ENCODE results near the gene DCXR. TPM values are rescaled to one million over a fixed set of nuclear protein-coding genes. Genes with fewer than 3 reads are reported as not detected.

DCXR gene
- total RNA-seq, 2 donors from 2014 or later: 114 to 125 TPM

DNA sequence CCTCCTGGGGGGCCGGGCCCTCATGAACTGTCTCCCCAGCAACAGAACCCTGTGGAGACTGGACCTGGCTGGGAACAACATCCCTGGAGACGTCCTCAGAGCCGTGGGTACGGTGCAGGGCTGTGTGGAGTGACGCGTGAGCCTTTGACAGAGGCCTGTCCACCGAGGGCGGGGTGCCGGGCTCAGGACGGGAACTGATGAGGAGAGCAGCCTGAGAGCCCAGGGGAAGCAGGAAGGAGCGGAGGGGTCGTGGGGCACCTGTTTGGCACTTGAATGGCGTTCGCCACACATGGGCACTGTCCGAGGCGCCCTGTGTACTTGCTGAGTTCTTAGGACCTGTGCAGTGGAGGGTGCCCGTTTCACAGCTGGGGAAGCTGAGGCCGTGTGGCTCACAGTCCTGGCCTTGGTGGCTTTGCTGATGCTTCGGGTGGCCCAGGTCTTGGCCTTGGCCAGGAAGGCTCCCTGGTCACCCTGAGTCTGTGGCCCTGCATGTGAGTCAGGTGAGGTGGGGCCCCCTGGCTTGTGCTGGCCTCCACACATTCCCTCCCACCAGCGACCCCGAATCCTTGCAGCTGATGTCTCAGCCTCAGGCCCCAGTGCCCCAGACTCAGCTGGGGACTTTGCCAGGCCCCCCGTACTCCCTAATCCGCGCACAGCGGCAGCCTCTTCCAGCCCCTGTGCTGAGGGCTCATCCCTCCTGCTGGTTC is 11.9 kb downstream of the DCXR start:
- no peak for ATAC-seq (replicated peaks in 1 of 2)
- Mint-ChIP-seq H3K36me3 (ENCODE audit: insufficient read depth in 2 of 2) (peaks cover 0 to 1% of the 10 kb centered on the region in 2 donors), H3K4me1 (ENCODE audit: low read depth) (peaks cover 26% of the 10 kb centered on the region), H3K9me3 (no peaks in the 10 kb centered on the region), H3K27ac (no peak overlapping the region), H3K4me3 (no peak overlapping the region), H3K27me3 (ENCODE audit: low read depth) (no peaks in the 10 kb centered on the region)
- DNase-seq: no peak

DNA sequence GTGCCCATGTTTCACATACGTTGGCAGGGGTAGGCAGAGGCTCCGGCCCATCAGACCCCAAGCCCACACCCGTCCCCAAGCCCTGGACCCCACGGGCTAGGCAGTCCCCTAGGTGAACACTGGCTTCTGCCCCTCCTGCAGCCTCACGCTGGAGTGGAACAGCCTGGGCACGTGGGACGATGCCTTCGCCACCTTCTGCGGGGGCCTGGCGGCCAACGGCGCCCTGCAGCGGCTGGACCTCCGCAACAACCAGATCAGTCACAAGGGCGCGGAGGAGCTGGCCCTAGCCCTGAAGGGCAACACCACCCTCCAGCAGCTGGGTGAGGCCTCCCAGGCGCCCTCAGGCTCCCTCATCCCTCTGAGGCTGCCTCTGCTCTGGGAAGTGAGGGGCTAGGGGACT is 12.6 kb downstream of the DCXR start:
- Mint-ChIP-seq H3K4me1 (ENCODE audit: low read depth) (peaks cover 33% of the 10 kb centered on the region), H3K36me3 (ENCODE audit: insufficient read depth in 2 of 2) (peaks cover 0 to 1% of the 10 kb centered on the region in 2 donors), H3K9me3 (no peaks in the 10 kb centered on the region), H3K27me3 (ENCODE audit: low read depth) (no peaks in the 10 kb centered on the region), H3K27ac (no peak overlapping the region), H3K4me3 (no peak overlapping the region)
- DNase-seq (no peak), ATAC-seq (replicated peaks in 1 of 2) (no peak)

DNA sequence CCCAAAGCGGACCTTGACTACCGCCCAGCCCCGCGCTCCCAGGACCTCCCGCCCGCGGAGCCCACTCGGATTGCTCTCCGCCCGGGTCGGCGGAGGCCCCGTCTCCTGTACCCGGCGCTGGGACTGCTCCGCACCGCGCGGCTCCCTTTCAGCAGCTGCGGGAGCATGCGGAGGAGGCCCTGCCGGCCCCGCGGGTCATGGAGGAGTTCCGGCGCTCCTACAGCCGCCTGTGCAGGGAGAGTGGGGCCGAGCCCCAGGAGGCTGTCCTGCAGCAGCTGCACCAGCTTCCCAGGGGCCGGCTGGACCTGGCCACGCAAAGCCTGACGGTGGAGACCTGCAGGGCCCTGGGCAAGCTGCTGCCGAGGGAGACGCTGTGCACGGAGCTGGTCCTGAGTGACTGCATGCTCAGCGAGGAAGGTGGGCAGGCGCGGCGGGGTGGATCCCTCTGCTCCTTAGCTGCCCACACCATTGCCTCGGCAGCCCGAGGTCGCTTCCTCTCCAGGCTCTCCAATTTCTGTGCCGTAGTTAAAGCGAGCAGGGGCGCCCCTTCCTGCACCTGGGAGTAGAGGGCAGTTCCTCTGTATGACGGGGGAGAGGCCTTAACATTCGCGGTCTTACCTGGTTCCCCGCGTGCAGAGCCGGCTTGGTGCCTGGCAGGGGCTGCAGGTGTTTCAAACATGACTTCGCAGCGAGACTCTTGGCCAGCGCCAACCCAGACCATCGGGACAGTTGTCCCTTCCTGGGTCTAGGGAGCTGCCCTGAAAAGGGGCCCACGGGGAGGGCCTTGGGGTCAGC is 13.9 kb downstream of the DCXR start:
- Mint-ChIP-seq H3K27me3 (ENCODE audit: low read depth) (no peaks in the 10 kb centered on the region), H3K4me3 (peak overlapping the region; percentile 81 to 84), H3K9me3 (no peaks in the 10 kb centered on the region), H3K4me1 (ENCODE audit: low read depth) (peaks cover 28% of the 10 kb centered on the region), H3K27ac (no peak overlapping the region), H3K36me3 (ENCODE audit: insufficient read depth in 2 of 2) (peaks cover 0 to 1% of the 10 kb centered on the region in 2 donors)
- ATAC-seq (replicated peaks in 1 of 2) (peak in 1 of 2 donors; percentile 2), DNase-seq (peak; percentile 33 to 38)

DNA sequence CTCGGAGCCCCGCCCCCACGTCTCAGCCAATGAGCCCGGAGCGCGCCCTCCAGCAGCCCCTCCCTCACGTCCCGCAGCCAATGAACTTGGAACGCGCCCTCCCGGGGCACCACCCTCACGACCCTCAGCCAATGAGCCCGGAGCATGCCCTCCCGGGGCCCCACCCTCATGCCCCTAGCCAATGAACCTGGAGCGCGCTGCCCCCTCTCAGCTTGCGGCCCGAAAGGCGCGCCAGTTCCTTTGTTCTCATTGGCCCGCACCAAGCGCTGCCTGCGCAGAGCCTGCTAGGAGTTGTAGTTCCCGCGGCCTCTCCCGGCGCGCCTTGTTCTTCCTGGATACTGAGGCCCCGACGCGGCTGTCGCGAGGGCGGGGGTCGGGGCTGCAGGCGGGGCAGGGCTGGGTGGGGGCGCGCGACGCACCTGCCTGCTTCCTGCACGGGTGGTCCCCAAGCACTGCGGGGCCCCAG is 14.5 kb downstream of the DCXR start, which contains the start of gene LRRC45:
Gene LRRC45, plus strand, starts transcription at position 325 of the 466 bp plus-strand sequence. CDS start 339 bp downstream, outside the sequence.
- ATAC-seq (replicated peaks in 1 of 2) (peak; percentile 93 to 94), DNase-seq (peak; percentile 100)
- H3K9me3 Mint-ChIP-seq: no peaks in the 10 kb centered on the region
- H3K4me1 Mint-ChIP-seq (ENCODE audit: low read depth): peaks cover 28% of the 10 kb centered on the region
- peaks cover 0 to 1% of the 10 kb centered on the region in 2 donors for H3K36me3 Mint-ChIP-seq (ENCODE audit: insufficient read depth in 2 of 2)
- no peaks in the 10 kb centered on the region for H3K27me3 Mint-ChIP-seq (ENCODE audit: low read depth)
- peak within 1 kb of the TSS; percentile 84 to 89 for H3K4me3 Mint-ChIP-seq
- H3K27ac Mint-ChIP-seq: no peak within 1 kb of the TSS

DNA sequence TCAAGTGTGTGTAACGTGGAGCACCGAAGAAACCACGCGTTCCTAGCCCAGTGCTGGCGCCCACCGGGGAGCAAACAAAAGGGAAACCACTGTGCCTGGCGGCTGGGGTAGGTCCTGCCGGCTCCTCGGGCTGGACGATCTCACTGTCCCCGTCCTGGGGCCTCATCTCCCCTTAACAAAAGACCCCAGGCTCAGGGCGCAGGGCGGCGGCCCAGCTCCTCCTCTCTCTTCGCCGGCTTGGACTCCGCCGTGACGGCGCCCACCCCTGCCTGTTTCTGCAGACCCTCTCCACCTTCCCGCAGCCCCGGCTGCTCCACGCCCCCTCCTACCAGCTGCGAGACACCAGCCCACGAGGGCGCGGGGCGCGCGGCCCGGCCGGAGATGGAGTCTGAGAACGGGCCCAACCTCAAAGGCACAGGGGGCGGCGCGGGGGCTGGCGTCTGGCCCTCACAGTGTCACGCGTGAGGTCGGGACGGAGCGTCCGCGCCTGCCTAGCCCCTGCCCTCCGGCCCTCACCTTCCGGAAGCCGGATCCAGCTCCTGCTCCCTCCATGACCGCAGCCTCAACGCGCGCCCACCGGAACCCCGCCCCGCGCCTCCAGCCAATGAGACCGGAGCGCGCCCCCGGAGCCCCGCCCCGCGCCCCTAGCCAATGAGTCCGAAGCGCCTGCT is 15.1 kb downstream of the DCXR start, which contains the start of gene CENPX:
Gene CENPX, minus strand, starts transcription at position 569 of the 671 bp plus-strand sequence. Its CDS starts 17 bp downstream, at position 552.
- no peak within 1 kb of the TSS for H3K27ac Mint-ChIP-seq
- no peak for DNase-seq
- no peaks in the 10 kb centered on the region for H3K9me3 Mint-ChIP-seq
- ATAC-seq (replicated peaks in 1 of 2): no peak
- peak within 1 kb of the TSS; percentile 84 to 89 for H3K4me3 Mint-ChIP-seq
- peaks cover 28% of the 10 kb centered on the region for H3K4me1 Mint-ChIP-seq (ENCODE audit: low read depth)
- no peaks in the 10 kb centered on the region for H3K27me3 Mint-ChIP-seq (ENCODE audit: low read depth)
- peaks cover 0 to 1% of the 10 kb centered on the region in 2 donors for H3K36me3 Mint-ChIP-seq (ENCODE audit: insufficient read depth in 2 of 2)

DNA sequence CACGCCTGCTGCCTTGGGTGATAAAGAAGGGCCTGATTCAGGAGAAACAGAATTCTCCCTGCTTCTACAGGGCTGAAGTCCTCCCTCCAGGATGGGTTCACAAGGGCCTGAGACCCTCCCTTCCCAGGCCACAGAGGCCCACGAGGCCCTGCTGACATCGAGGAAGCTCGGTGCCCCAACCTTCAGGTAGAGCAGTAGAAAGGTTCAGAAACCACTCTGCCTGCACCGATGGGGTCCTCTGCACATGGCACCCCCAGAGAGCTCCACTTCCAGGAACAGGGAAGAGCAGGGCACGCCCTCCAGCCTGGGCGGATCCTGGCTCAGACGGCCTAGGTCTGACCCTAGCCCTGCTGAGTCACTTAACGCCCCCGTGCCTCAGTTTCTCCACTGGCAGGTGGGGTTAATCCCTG is 15.6 kb downstream of the DCXR start:
- peak overlapping the region; percentile 84 to 89 for H3K4me3 Mint-ChIP-seq

DNA sequence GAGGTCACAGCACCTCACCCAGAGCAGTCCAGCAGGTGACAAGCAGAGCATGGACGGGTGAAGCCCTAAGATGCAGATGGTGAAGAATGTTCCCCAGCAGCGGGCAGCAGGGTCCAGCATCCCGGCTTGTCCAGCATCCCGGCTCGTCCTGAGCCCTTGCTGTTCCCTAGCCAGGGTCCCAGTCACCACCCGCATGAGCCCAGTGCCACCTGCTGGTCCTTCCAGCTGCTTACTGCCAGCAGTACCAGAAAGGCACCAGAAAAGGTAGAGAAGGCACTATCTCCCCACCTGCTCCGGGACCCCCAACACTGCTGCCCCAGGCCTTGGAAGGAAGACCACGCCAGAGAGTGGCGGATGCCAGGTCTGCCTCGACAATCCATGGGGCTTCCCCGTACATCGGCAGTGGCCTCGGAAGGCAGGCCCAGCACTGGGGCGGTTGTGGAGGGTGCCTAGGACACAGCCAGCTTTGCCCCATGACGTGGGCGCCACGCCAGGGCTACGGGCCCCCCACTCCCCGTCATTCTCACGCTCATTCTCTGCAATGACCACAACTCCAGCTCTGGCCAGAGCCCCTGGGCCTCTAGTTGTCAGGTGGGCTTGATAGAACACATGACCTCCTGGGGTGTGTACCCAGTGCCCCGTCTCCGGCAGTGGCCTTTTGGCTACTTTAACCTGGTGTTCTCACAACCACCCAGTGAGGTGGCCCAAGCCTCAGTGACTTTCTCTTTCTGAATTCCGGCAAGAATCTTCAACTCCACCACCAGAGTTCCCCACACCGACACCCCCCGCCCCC is 16.2 kb downstream of the DCXR start:
- H3K9me3 Mint-ChIP-seq: no peaks in the 10 kb centered on the region
- peaks cover 28% of the 10 kb centered on the region for H3K4me1 Mint-ChIP-seq (ENCODE audit: low read depth)
- no peak overlapping the region for H3K27ac Mint-ChIP-seq
- H3K27me3 Mint-ChIP-seq (ENCODE audit: low read depth): no peaks in the 10 kb centered on the region
- DNase-seq (peak; percentile 63 to 74), ATAC-seq (replicated peaks in 1 of 2) (no peak)
- H3K4me3 Mint-ChIP-seq: peak overlapping the region; percentile 84 to 89
- no peaks in the 10 kb centered on the region for H3K36me3 Mint-ChIP-seq (ENCODE audit: insufficient read depth in 2 of 2)

More for the DNA sequence above, 15.6 kb downstream of the DCXR start:
- Mint-ChIP-seq H3K36me3 (ENCODE audit: insufficient read depth in 2 of 2) (peaks cover 0 to under 1% of the 10 kb centered on the region in 2 donors), H3K27ac (no peak overlapping the region), H3K9me3 (no peaks in the 10 kb centered on the region), H3K27me3 (ENCODE audit: low read depth) (no peaks in the 10 kb centered on the region), H3K4me1 (ENCODE audit: low read depth) (peaks cover 28% of the 10 kb centered on the region)
- ATAC-seq (replicated peaks in 1 of 2) (no peak), DNase-seq (no peak)

DNA sequence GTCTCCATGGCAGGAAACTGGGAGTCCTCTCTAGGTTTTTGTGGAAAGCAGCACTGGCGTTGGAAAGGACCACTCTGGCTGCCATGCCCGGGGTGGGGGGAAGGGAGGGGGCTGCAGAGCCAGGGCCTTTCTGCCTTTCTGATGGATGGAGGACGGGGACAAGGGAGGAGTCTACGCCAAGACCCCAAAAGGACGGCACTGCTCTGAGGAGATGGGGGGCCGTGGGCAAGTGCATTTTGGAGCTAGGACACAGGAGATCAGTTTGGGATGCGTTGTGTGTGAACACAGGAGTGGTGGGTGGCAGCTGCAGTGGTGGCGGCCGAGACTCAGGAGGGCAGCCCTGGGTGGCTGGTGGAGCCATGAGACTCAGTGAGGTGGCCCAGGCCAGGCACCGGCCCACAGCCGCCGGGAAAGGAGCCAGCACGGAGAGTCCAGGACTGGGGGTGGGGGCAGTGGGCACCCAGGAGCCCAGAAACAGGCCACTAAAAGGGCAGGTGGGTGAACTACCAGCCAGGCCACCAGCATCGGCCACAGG is 16.9 kb downstream of the DCXR start:
- Mint-ChIP-seq H3K36me3 (ENCODE audit: insufficient read depth in 2 of 2) (no peaks in the 10 kb centered on the region), H3K9me3 (no peaks in the 10 kb centered on the region), H3K4me1 (ENCODE audit: low read depth) (peaks cover 28% of the 10 kb centered on the region), H3K27ac (no peak overlapping the region), H3K27me3 (ENCODE audit: low read depth) (no peaks in the 10 kb centered on the region), H3K4me3 (peak overlapping the region; percentile 84 to 89)
- DNase-seq: no peak
- ATAC-seq (replicated peaks in 1 of 2): no peak

DNA sequence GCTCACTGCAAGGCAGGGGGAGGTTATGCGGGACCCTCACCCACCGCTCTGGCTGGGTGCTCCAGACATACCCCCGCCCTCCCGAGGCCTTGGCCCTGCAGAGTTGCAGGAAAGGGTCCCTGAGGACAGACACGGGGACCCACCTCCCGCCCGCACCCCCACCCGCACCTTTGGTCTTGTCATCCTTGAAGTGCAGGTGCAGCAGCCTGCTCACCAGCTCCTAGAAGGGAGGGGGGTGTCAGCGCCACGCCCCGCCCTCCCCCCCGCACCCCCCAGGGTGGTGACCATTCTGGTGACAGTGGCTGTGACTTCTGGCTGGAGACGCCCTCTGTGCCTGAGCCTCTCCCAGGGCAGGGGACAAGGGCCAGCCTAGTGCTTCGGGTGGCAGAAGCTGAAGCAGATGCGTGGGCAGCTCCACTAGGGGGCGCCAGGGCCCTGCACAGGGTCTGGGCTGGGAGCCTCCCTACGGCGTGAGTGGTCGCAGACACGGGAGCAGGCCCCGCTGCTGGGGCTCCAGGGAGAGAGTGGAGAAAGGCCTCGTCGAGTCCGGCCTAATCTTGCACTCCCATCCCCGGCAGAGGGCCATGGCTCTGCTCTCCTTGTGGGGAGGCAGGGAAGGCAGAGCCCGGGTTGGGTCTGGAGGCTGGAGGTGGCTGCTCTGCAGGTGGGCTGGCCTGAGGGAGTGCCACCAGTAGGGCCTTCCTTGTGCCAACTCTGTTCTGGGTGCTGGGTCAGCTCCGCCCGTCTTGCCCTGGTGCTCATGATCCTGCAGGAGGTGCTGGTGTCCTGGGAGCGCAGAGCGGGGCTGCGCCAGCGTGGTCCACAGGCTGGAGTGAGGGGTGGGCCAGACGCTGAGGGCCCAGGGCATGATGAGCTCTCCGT is 17.6 kb downstream of the DCXR start:
- ATAC-seq (replicated peaks in 1 of 2): no peak

DNA sequence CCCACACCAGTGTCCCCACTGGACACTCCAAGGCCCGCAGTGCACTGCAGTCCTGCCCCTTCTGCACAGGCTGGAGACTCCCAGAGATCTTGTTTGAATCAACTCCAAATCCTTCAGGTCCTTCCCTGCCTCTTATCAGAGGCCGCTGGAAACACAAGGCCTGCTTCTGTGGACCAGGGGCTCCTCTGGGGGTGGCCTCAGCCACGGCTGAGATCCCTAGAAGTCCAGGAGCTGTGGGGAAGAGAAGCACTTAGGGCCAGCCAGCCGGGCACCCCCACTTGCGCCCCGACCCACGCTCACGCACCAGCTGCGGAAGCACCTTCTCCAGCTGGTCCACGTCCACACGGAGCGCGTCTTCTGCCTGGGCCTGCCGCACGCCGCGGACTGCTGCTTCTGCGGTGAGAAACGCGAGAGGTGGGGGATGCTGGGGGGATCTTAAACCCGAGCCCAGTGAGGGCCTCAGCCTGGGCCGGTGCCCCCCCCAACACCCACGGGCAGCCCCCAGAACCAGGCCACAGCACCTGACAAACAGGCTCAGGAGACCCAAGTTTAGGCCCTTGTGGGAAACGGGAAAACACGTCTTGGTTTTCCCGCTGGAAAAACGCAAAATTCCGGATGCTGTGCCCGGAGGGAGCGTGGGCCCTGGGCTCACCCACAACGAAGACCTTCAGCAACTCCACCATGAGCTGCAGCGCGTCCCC is 18.4 kb downstream of the DCXR start:
- H3K27ac Mint-ChIP-seq: no peak overlapping the region

More for the DNA sequence above, 17.6 kb downstream of the DCXR start:
- Mint-ChIP-seq H3K27me3 (ENCODE audit: low read depth) (no peaks in the 10 kb centered on the region), H3K9me3 (no peaks in the 10 kb centered on the region), H3K36me3 (ENCODE audit: insufficient read depth in 2 of 2) (no peaks in the 10 kb centered on the region), H3K27ac (no peak overlapping the region), H3K4me3 (peak overlapping the region in 1 of 2 donors; percentile 67), H3K4me1 (ENCODE audit: low read depth) (peaks cover 28% of the 10 kb centered on the region)
- peak; percentile 81 to 84 for DNase-seq

More for the DNA sequence above, 18.4 kb downstream of the DCXR start:
- ATAC-seq (replicated peaks in 1 of 2): no peak
- Mint-ChIP-seq H3K4me3 (no peak overlapping the region), H3K27me3 (ENCODE audit: low read depth) (no peaks in the 10 kb centered on the region), H3K36me3 (ENCODE audit: insufficient read depth in 2 of 2) (no peaks in the 10 kb centered on the region), H3K9me3 (no peaks in the 10 kb centered on the region), H3K4me1 (ENCODE audit: low read depth) (peaks cover 25% of the 10 kb centered on the region)
- DNase-seq: no peak

Data from activated T-cell treated with anti-CD3 and anti-CD28 coated beads, Interleukin-2, amount 50 U/mL, for 72 hours (primary cell).